ENCODE measurements around the gene AVPI1. TPM values are rescaled to one million over a fixed set of nuclear protein-coding genes. Genes with fewer than 3 reads are reported as not detected.
A peak's percentile ranks its signal among the peaks of the same experiment; 100 is the strongest.
"Not testable (repeated sequence)": the region's sequence is repeated elsewhere in the genome, so short reads cannot be mapped to it uniquely, and the experiment has no call there.

Gene AVPI1
- total RNA-seq, 4 donors from 2014 or later = 17.7 to 195 (median 69.0) TPM

- DNase-seq (ENCODE audit: low spot score) (no peak), ATAC-seq (ENCODE audit: low FRiP score) (no peak)
- TF ChIP-seq CTCF (IDR thresholded peaks at IDR 0.05) = no peak
Observed at GRCh38 chr10:97704341-97704740, 17.3 kb upstream of the AVPI1 start.

GRCh38 chr10:97703398-97704067 lies 16.5 kb upstream of the AVPI1 start:
- TF ChIP-seq CTCF (IDR thresholded peaks at IDR 0.05) = no peak
- ATAC-seq (ENCODE audit: low FRiP score) = no peak
- no peak for DNase-seq (ENCODE audit: low spot score)

- DNase-seq (ENCODE audit: low spot score) (no peak), ATAC-seq (ENCODE audit: low FRiP score) (peak; percentile 89)
- peak in 1 of 3 donors; percentile 8 for TF ChIP-seq CTCF (IDR thresholded peaks at IDR 0.05)
Observed at GRCh38 chr10:97701438-97702069, 14.5 kb upstream of the AVPI1 start.

- DNase-seq (ENCODE audit: low spot score); ATAC-seq (ENCODE audit: low FRiP score): not testable (repeated sequence)
Observed at GRCh38 chr10:97698072-97698655, 11.1 kb upstream of the AVPI1 start.

- ATAC-seq (ENCODE audit: low FRiP score) (no peak), DNase-seq (ENCODE audit: low spot score) (no peak)
- no peak for TF ChIP-seq CTCF (IDR thresholded peaks at IDR 0.05)
Observed at GRCh38 chr10:97690133-97690532, 3.1 kb upstream of the AVPI1 start.

GRCh38 chr10:97689559-97690020 lies 2.5 kb upstream of the AVPI1 start:
- ATAC-seq (ENCODE audit: low FRiP score) (peak; percentile 4), DNase-seq (ENCODE audit: low spot score) (no peak)

More at GRCh38 chr10:97689559-97690020, 2.5 kb upstream of the AVPI1 start:
- no peak for TF ChIP-seq CTCF (IDR thresholded peaks at IDR 0.05)
